Body of pancreas (tissue), 4 donors: ENCODE measurements around the gene MBNL1. TPM values are rescaled to one million over a fixed set of nuclear protein-coding genes. Genes with fewer than 3 reads are reported as not detected.

ENCODE experiments used
- ATAC-seq: fragments of 150-250 bp; one replicate; pipeline ENCODE4 v1.9.1; 2016
- DNase-seq, 4 donors: peaks; one replicate each; pipeline ENCODE4 v3.0.0-alpha.2; 2019
- H3K27ac ChIP-seq, 4 donors: fragments of 200-600 bp; sonication (generic); 1 replicate in 3 of 4; 2 replicates in 1 of 4; pipeline versions ENCODE4 v1.5.1 to v1.6.1; 2016 to 2019; ENCODE audit warnings: mild to moderate bottlenecking in 1 of 4, mixed read lengths in 1 of 4, moderate library complexity in 1 of 4
- H3K27me3 ChIP-seq, 2 donors: fragments of 200-600 bp; sonication (generic); one replicate each; pipeline ENCODE4 v1.6.0; 2016; ENCODE audit warnings: mild to moderate bottlenecking in 1 of 2
- H3K36me3 ChIP-seq, 2 donors: fragments of 200-600 bp; sonication (generic); replicated peaks in 1 of 2; 2 replicates each; pipeline ENCODE4 v1.5.1; 2016; ENCODE audit warnings: low read depth in 2 of 2; ENCODE audit not compliant: insufficient read depth in 1 of 2
- H3K4me1 ChIP-seq: fragments of 200-600 bp; sonication (generic); one replicate; pipeline ENCODE4 v1.6.0; 2016
- H3K4me3 ChIP-seq, 2 donors: fragments of 200-600 bp; sonication (generic); 1 replicate in 1 of 2; 2 replicates in 1 of 2; pipeline ENCODE4 v1.5.1; 2016 to 2019
- H3K9me3 ChIP-seq, 3 donors: fragments of 200-600 bp; sonication (generic); 1 replicate in 2 of 3; 2 replicates in 1 of 3; pipeline ENCODE4 v1.5.1; 2016
- CTCF ChIP-seq, 7 experiments: fragments of 450-650 bp in 4 of 7; fragments of 200-600 bp in 3 of 7; sonication (generic) in 3 of 7; IDR thresholded peaks; one replicate each; pipeline ENCODE4 v1.5.1; 2016 to 2019; ENCODE audit warnings: antibody characterized with exemption in 7 of 7
- POLR2A ChIP-seq, 3 donors: fragments of 450-650 bp; IDR thresholded peaks; one replicate each; pipeline ENCODE4 v1.6.1; 2016; ENCODE audit warnings: antibody characterized with exemption in 3 of 3, mild to moderate bottlenecking in 2 of 3
- WGBS, 2 donors: methylation state at CpG; one replicate each; pipeline ENCODE4 v1.1.5; 2017; 5-methylcytosine and 5-hydroxymethylcytosine counted together
- intact Hi-C: fragments of 100-400 bp; cut with DNase I; formaldehyde crosslinking; loops from one replicate; pipeline ENCODE4 v1.15.1; 2023
- total RNA-seq, 2 donors: library from RNA; depleted of rRNA; stranded (reverse); fragments of >200 nt; gene quantifications; one replicate each; pipeline ENCODE4 v1.1.0, GENCODE V29; 2016

MBNL1 gene
- total RNA-seq, 2 donors from 2014 or later = 77.3 to 82.4 TPM

- no peak overlapping the region for H3K27ac ChIP-seq
- WGBS, 2 donors = 83 to 97% methylated on average over 1 of the region's 1 CpG
- H3K4me1 ChIP-seq = peaks cover 46% of the 10 kb centered on the region
- no peaks in the 10 kb centered on the region for H3K9me3 ChIP-seq
- no peaks in the 10 kb centered on the region for H3K36me3 ChIP-seq
- no peaks in the 10 kb centered on the region for H3K27me3 ChIP-seq
- DNase-seq (no peak), ATAC-seq (no peak)
- no peak overlapping the region for H3K4me3 ChIP-seq
- intact Hi-C loops = no loop called here
- no peak for TF ChIP-seq POLR2A (IDR thresholded peaks at IDR 0.05)
- TF ChIP-seq CTCF (IDR thresholded peaks at IDR 0.05) = no peak
These were observed 8.0 kb downstream of the MBNL1 start for GRCh38 chr3:152276681-152277080.

- H3K27ac ChIP-seq = no peak overlapping the region
- H3K4me1 ChIP-seq = peaks cover 46% of the 10 kb centered on the region
- no peaks in the 10 kb centered on the region for H3K9me3 ChIP-seq
- WGBS, 2 donors = 0% methylated on average over 1 of the region's 1 CpG
- no peak for ATAC-seq
- no peak for DNase-seq
- H3K27me3 ChIP-seq = no peaks in the 10 kb centered on the region
- TF ChIP-seq CTCF (IDR thresholded peaks at IDR 0.05) (no peak), POLR2A (IDR thresholded peaks at IDR 0.05) (no peak)
- H3K4me3 ChIP-seq = no peak overlapping the region
- no peaks in the 10 kb centered on the region for H3K36me3 ChIP-seq
- intact Hi-C loops = no loop called here
These were observed 8.5 kb downstream of the MBNL1 start for GRCh38 chr3:152277198-152277597.

GRCh38 chr3:152278756-152279427 lies 10.2 kb downstream of the MBNL1 start:
- no peak for ATAC-seq
- intact Hi-C loops = no loop called here
- H3K27ac ChIP-seq = peak overlapping the region in 1 of 4 donors; percentile 18

GRCh38 chr3:152279479-152279878 lies 10.8 kb downstream of the MBNL1 start:
- H3K4me3 ChIP-seq = no peak overlapping the region

More at GRCh38 chr3:152278756-152279427, 10.2 kb downstream of the MBNL1 start:
- Histone ChIP-seq H3K27me3 (no peaks in the 10 kb centered on the region), H3K9me3 (no peaks in the 10 kb centered on the region), H3K36me3 (no peaks in the 10 kb centered on the region), H3K4me1 (peaks cover 51% of the 10 kb centered on the region), H3K4me3 (no peak overlapping the region)
- DNase-seq = no peak
- WGBS, 2 donors = 61 to 74% methylated on average over 6 of the region's 6 CpGs
- TF ChIP-seq CTCF (IDR thresholded peaks at IDR 0.05) (no peak), POLR2A (IDR thresholded peaks at IDR 0.05) (no peak)

More at GRCh38 chr3:152279479-152279878, 10.8 kb downstream of the MBNL1 start:
- H3K4me1 ChIP-seq = peaks cover 51% of the 10 kb centered on the region
- TF ChIP-seq CTCF (IDR thresholded peaks at IDR 0.05) (no peak), POLR2A (IDR thresholded peaks at IDR 0.05) (no peak)
- ATAC-seq (no peak), DNase-seq (no peak)
- H3K9me3 ChIP-seq = no peaks in the 10 kb centered on the region
- intact Hi-C loops = no loop called here
- WGBS, 2 donors = 82 to 99% methylated on average over 3 of the region's 3 CpGs
- no peaks in the 10 kb centered on the region for H3K27me3 ChIP-seq
- H3K36me3 ChIP-seq = no peaks in the 10 kb centered on the region
- no peak overlapping the region for H3K27ac ChIP-seq
